Choroid plexus epithelial cell (primary cell): ENCODE data around the gene EPHA8.

ENCODE experiments used
- DNase-seq: peaks from one replicate; pipeline ENCODE4 v3.0.0-alpha.2; 2010; ENCODE audit warnings: low read depth
- H3K4me3 ChIP-seq: 2 replicates; pipeline ENCODE4 v1.5.1; 2011; ENCODE audit warnings: low read depth, mild to moderate bottlenecking, control low read depth, low read length, moderate library complexity
- TF ChIP-seq, protein P1 (sequence below): conservative IDR thresholded peaks from 2 replicates; pipeline ENCODE4 v1.5.1; 2011; ENCODE audit warnings: low read depth, mild to moderate bottlenecking, control low read depth, inconsistent platforms, low read length, moderate library complexity

EPHA8 gene

DNA sequence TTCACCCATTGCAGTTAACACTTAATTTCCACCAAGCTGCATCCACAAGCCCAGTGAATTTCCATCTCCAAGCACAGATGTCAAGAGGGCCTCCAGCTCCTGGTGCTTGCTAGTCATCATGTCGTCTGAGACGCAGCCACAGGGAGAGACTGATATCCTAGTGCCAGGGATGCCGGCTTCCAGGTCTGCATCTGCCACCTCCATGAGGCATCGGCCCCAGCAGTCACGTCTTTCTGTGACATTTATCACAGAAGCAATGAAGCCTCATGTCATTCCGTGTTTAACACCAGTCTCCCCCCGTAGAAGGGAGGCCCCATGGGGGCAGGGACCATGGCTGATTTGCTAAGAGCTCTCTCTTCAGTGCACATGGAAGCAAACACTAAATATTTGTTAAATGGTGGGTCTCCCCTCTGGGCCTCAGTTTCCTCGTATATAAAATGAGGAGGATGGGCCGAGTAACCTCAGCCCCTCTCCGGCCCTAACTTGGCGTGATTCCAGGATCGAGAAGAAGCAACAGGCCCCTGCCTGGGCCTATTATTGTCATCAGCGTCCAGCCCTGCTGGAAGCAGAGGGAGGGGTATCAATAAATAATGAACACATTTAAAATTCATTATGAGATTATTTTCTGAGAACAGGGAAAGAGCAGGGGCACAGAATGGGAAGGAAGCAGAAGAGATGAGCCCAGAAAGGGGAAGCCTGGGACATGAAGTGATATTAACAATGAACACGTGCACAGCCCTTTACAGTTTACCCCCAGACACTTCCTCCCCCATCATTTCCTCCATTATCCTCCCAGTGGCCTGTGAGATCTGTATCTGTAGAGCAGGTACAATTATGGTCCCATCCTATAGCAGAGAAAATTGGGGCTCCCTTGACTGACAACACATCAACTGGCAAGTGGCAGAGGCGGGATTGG is 88.9 kb downstream of the EPHA8 start:
- TF ChIP-seq, protein P1, sequence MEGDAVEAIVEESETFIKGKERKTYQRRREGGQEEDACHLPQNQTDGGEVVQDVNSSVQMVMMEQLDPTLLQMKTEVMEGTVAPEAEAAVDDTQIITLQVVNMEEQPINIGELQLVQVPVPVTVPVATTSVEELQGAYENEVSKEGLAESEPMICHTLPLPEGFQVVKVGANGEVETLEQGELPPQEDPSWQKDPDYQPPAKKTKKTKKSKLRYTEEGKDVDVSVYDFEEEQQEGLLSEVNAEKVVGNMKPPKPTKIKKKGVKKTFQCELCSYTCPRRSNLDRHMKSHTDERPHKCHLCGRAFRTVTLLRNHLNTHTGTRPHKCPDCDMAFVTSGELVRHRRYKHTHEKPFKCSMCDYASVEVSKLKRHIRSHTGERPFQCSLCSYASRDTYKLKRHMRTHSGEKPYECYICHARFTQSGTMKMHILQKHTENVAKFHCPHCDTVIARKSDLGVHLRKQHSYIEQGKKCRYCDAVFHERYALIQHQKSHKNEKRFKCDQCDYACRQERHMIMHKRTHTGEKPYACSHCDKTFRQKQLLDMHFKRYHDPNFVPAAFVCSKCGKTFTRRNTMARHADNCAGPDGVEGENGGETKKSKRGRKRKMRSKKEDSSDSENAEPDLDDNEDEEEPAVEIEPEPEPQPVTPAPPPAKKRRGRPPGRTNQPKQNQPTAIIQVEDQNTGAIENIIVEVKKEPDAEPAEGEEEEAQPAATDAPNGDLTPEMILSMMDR = no peak
- DNase-seq = no peak
- H3K4me3 ChIP-seq = no peak overlapping the region

DNA sequence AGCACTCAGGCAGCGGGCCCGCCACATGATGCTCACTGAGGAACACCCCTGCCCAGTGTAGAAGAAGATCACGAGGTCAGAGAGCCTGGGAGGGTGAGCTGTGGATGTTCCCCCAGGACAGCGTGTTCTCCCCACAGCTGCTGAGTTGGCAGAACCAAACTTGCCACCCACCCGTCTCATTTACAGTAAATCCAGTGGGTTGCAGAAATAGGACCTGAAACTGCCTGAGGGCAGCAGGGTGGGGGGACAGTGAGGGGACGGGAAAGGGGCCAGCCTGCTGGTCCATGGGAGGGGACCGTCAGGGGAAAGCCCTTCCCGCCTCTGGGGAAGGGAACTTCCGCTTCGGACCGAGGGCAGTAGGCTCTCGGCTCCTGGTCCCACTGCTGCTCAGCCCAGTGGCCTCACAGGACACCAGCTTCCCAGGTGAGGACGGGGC is 89.6 kb downstream of the EPHA8 start, which contains the start of gene C1QB:
Gene C1QB, plus strand, starts transcription at position 356 of the 436 bp plus-strand sequence. CDS start 6,227 bp downstream, outside the sequence.
- TF ChIP-seq, protein P1 = no peak
- no peak within 1 kb of the TSS for H3K4me3 ChIP-seq
- no peak for DNase-seq
